ENCODE results near the gene PPP1R7.

PPP1R7 gene

DNA sequence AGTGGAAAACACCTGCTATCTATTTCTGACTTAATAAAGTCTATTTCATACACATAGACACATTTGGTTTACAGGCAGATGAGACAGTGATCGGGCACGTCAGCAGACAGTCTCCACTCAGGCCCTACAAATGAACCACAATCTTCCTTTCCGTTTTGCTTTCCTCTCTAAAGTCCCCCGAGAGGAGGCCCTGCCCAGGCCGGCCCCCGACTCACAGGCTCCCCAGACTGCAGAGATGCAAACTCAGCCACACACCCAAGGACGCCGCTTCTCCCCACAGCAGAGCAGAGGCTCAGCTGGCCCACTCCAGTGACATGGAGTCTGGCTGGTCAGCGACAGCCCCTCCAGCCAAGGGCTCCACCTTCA is 38.8 kb upstream of the PPP1R7 start (continued):
- TF ChIP-seq, protein P1, sequence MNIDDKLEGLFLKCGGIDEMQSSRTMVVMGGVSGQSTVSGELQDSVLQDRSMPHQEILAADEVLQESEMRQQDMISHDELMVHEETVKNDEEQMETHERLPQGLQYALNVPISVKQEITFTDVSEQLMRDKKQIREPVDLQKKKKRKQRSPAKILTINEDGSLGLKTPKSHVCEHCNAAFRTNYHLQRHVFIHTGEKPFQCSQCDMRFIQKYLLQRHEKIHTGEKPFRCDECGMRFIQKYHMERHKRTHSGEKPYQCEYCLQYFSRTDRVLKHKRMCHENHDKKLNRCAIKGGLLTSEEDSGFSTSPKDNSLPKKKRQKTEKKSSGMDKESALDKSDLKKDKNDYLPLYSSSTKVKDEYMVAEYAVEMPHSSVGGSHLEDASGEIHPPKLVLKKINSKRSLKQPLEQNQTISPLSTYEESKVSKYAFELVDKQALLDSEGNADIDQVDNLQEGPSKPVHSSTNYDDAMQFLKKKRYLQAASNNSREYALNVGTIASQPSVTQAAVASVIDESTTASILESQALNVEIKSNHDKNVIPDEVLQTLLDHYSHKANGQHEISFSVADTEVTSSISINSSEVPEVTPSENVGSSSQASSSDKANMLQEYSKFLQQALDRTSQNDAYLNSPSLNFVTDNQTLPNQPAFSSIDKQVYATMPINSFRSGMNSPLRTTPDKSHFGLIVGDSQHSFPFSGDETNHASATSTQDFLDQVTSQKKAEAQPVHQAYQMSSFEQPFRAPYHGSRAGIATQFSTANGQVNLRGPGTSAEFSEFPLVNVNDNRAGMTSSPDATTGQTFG (tag by site-specific recombination; IDR thresholded peaks at IDR 0.05; ENCODE audit: borderline replicate concordance) = no peak
- TF ChIP-seq SP3 (tag by site-specific recombination; IDR thresholded peaks at IDR 0.05) = no peak
- TF ChIP-seq, protein P2, sequence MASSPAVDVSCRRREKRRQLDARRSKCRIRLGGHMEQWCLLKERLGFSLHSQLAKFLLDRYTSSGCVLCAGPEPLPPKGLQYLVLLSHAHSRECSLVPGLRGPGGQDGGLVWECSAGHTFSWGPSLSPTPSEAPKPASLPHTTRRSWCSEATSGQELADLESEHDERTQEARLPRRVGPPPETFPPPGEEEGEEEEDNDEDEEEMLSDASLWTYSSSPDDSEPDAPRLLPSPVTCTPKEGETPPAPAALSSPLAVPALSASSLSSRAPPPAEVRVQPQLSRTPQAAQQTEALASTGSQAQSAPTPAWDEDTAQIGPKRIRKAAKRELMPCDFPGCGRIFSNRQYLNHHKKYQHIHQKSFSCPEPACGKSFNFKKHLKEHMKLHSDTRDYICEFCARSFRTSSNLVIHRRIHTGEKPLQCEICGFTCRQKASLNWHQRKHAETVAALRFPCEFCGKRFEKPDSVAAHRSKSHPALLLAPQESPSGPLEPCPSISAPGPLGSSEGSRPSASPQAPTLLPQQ (tag by site-specific recombination; IDR thresholded peaks at IDR 0.05) = no peak
- TF ChIP-seq IKZF3 (tag by site-specific recombination; IDR thresholded peaks at IDR 0.05) = no peak
- TF ChIP-seq, protein P3, sequence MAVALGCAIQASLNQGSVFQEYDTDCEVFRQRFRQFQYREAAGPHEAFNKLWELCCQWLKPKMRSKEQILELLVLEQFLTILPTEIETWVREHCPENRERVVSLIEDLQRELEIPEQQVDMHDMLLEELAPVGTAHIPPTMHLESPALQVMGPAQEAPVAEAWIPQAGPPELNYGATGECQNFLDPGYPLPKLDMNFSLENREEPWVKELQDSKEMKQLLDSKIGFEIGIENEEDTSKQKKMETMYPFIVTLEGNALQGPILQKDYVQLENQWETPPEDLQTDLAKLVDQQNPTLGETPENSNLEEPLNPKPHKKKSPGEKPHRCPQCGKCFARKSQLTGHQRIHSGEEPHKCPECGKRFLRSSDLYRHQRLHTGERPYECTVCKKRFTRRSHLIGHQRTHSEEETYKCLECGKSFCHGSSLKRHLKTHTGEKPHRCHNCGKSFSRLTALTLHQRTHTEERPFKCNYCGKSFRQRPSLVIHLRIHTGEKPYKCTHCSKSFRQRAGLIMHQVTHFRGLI (tag by site-specific recombination; IDR thresholded peaks at IDR 0.05) = no peak
- TF ChIP-seq, protein P4, sequence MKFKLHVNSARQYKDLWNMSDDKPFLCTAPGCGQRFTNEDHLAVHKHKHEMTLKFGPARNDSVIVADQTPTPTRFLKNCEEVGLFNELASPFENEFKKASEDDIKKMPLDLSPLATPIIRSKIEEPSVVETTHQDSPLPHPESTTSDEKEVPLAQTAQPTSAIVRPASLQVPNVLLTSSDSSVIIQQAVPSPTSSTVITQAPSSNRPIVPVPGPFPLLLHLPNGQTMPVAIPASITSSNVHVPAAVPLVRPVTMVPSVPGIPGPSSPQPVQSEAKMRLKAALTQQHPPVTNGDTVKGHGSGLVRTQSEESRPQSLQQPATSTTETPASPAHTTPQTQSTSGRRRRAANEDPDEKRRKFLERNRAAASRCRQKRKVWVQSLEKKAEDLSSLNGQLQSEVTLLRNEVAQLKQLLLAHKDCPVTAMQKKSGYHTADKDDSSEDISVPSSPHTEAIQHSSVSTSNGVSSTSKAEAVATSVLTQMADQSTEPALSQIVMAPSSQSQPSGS (tag by site-specific recombination; IDR thresholded peaks at IDR 0.05; ENCODE audit: low read depth) = no peak
- TF ChIP-seq, protein P5, sequence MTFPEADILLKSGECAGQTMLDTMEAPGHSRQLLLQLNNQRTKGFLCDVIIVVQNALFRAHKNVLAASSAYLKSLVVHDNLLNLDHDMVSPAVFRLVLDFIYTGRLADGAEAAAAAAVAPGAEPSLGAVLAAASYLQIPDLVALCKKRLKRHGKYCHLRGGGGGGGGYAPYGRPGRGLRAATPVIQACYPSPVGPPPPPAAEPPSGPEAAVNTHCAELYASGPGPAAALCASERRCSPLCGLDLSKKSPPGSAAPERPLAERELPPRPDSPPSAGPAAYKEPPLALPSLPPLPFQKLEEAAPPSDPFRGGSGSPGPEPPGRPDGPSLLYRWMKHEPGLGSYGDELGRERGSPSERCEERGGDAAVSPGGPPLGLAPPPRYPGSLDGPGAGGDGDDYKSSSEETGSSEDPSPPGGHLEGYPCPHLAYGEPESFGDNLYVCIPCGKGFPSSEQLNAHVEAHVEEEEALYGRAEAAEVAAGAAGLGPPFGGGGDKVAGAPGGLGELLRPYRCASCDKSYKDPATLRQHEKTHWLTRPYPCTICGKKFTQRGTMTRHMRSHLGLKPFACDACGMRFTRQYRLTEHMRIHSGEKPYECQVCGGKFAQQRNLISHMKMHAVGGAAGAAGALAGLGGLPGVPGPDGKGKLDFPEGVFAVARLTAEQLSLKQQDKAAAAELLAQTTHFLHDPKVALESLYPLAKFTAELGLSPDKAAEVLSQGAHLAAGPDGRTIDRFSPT (tag by site-specific recombination; IDR thresholded peaks at IDR 0.05) = no peak
- TF ChIP-seq, protein P6, sequence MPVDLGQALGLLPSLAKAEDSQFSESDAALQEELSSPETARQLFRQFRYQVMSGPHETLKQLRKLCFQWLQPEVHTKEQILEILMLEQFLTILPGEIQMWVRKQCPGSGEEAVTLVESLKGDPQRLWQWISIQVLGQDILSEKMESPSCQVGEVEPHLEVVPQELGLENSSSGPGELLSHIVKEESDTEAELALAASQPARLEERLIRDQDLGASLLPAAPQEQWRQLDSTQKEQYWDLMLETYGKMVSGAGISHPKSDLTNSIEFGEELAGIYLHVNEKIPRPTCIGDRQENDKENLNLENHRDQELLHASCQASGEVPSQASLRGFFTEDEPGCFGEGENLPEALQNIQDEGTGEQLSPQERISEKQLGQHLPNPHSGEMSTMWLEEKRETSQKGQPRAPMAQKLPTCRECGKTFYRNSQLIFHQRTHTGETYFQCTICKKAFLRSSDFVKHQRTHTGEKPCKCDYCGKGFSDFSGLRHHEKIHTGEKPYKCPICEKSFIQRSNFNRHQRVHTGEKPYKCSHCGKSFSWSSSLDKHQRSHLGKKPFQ (tag by site-specific recombination; IDR thresholded peaks at IDR 0.05) = no peak
- TF ChIP-seq ZNF658 (tag by site-specific recombination; IDR thresholded peaks at IDR 0.05) = no peak

DNA sequence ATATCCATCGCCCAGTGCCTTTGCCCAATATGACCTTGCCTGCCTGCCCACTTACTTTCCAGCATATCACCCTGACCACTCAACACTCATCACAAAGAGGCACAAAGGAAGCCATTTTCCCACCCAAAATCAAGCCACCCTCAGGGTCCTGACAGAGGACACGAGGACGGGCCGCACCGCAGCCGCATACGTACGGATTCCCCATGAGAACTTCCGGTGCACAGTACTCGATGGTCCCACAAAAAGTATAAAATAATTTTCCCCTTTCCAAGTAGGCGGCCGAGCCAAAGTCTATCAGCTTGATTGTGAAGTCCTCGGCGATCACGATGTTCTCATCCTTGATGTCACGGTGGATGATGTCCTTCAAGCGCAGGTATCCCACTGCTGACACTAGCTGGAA is 38.2 kb upstream of the PPP1R7 start:
- no peak overlapping the region for H3K4me3 ChIP-seq (ENCODE audit: low read depth, low read length)
- H3K36me3 ChIP-seq (ENCODE audit: control insufficient read depth in 2 of 2, insufficient read depth in 1 of 2, low read length in 2 of 2) = peaks cover 5 to 77% of the 10 kb centered on the region in 2 experiments; a peak in 2 of 3 replicates
- POLR2A ChIA-PET = interaction anchor here (1.0 kb wide), 1 partner anchor 86 kb away, joined by 7 read pairs; no protein-coding TSS in a partner anchor
- H3K9me3 ChIP-seq (ENCODE audit: control insufficient read depth, insufficient read depth, low read depth, low read length) = no peaks in the 10 kb centered on the region
- CTCF ChIA-PET = no interaction called here
- no peaks in the 10 kb centered on the region for H3K4me1 ChIP-seq (ENCODE audit: control insufficient read depth, insufficient read depth, low read length)
- H3K27ac ChIP-seq (ENCODE audit: extremely low read depth, low read depth, low read length) = no peak overlapping the region
- TF ChIP-seq ZNF157 (tag by site-specific recombination; IDR thresholded peaks at IDR 0.05) (no peak), SCRT2 (tag by site-specific recombination; IDR thresholded peaks at IDR 0.05) (no peak), ZNF529 (tag by site-specific recombination; IDR thresholded peaks at IDR 0.05; ENCODE audit: insufficient replicate concordance) (no peak), ZNF514 (tag by site-specific recombination; IDR thresholded peaks at IDR 0.05) (no peak), ZNF600 (tag by site-specific recombination; IDR thresholded peaks at IDR 0.05) (no peak)
- TF ChIP-seq, protein P7, sequence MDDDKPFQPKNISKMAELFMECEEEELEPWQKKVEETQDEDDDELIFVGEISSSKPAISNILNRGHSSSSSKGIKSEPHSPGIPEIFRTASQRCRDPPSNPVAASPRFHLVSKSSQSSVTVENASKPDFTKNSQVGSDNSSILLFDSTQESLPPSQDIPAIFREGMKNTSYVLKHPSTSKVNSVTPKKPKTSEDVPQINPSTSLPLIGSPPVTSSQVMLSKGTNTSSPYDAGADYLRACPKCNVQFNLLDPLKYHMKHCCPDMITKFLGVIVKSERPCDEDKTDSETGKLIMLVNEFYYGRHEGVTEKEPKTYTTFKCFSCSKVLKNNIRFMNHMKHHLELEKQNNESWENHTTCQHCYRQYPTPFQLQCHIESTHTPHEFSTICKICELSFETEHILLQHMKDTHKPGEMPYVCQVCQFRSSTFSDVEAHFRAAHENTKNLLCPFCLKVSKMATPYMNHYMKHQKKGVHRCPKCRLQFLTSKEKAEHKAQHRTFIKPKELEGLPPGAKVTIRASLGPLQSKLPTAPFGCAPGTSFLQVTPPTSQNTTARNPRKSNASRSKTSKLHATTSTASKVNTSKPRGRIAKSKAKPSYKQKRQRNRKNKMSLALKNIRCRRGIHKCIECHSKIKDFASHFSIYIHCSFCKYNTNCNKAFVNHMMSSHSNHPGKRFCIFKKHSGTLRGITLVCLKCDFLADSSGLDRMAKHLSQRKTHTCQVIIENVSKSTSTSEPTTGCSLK (tag by site-specific recombination; IDR thresholded peaks at IDR 0.05) = no peak
- TF ChIP-seq, protein P8, sequence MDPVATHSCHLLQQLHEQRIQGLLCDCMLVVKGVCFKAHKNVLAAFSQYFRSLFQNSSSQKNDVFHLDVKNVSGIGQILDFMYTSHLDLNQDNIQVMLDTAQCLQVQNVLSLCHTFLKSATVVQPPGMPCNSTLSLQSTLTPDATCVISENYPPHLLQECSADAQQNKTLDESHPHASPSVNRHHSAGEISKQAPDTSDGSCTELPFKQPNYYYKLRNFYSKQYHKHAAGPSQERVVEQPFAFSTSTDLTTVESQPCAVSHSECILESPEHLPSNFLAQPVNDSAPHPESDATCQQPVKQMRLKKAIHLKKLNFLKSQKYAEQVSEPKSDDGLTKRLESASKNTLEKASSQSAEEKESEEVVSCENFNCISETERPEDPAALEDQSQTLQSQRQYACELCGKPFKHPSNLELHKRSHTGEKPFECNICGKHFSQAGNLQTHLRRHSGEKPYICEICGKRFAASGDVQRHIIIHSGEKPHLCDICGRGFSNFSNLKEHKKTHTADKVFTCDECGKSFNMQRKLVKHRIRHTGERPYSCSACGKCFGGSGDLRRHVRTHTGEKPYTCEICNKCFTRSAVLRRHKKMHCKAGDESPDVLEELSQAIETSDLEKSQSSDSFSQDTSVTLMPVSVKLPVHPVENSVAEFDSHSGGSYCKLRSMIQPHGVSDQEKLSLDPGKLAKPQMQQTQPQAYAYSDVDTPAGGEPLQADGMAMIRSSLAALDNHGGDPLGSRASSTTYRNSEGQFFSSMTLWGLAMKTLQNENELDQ (tag by site-specific recombination; IDR thresholded peaks at IDR 0.05; ENCODE audit: low read depth) = no peak
- TF ChIP-seq, protein P9, sequence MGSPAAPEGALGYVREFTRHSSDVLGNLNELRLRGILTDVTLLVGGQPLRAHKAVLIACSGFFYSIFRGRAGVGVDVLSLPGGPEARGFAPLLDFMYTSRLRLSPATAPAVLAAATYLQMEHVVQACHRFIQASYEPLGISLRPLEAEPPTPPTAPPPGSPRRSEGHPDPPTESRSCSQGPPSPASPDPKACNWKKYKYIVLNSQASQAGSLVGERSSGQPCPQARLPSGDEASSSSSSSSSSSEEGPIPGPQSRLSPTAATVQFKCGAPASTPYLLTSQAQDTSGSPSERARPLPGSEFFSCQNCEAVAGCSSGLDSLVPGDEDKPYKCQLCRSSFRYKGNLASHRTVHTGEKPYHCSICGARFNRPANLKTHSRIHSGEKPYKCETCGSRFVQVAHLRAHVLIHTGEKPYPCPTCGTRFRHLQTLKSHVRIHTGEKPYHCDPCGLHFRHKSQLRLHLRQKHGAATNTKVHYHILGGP (tag by site-specific recombination; IDR thresholded peaks at IDR 0.05) = no peak
